Liver (tissue), 9 donors: ENCODE measurements around the gene CACYBP. TPM values are rescaled to one million over a fixed set of nuclear protein-coding genes. Genes with fewer than 3 reads are reported as not detected.

ENCODE experiments used
- DNase-seq: peaks from one replicate; pipeline ENCODE4 v3.0.0-alpha.2; 2017; ENCODE audit warnings: low spot score
- H3K27ac ChIP-seq, 2 donors: one replicate each; pipeline ENCODE4 v1.7.0; 2013; ENCODE audit warnings: inconsistent platforms in 2 of 2, low read length in 2 of 2, control low read depth in 1 of 2, low read depth in 1 of 2, mild to moderate bottlenecking in 1 of 2
- H3K27me3 ChIP-seq, 4 donors: one replicate each; pipeline versions ENCODE4 v1.6.1 to v1.7.0; 2013; ENCODE audit warnings: low read length in 3 of 4, inconsistent platforms in 1 of 4, mild to moderate bottlenecking in 1 of 4, moderate library complexity in 1 of 4; ENCODE audit not compliant: control insufficient read depth in 4 of 4, insufficient read depth in 4 of 4
- H3K36me3 ChIP-seq, 4 donors: one replicate each; pipeline versions ENCODE4 v1.6.1 to v1.7.0; 2013; ENCODE audit warnings: low read length in 3 of 4, mild to moderate bottlenecking in 3 of 4, low read depth in 1 of 4, moderate library complexity in 1 of 4; ENCODE audit not compliant: control insufficient read depth in 4 of 4, insufficient read depth in 3 of 4
- H3K4me1 ChIP-seq, 4 donors: one replicate each; pipeline versions ENCODE4 v1.6.1 to v1.7.0; 2013; ENCODE audit warnings: low read length in 3 of 4, mild to moderate bottlenecking in 3 of 4, moderate library complexity in 1 of 4; ENCODE audit not compliant: control insufficient read depth in 4 of 4, insufficient read depth in 4 of 4
- H3K4me3 ChIP-seq, 3 donors: one replicate each; pipeline versions ENCODE4 v1.6.1 to v1.7.0; 2013; ENCODE audit warnings: low read length in 3 of 3, control low read depth in 1 of 3, low read depth in 1 of 3, mild to moderate bottlenecking in 1 of 3
- H3K9ac ChIP-seq, 2 donors: one replicate each; pipeline ENCODE4 v1.7.0; 2013; ENCODE audit warnings: low read length in 2 of 2, mild to moderate bottlenecking in 2 of 2, moderate library complexity in 2 of 2, control low read depth in 1 of 2, low read depth in 1 of 2
- H3K9me3 ChIP-seq, 4 donors: one replicate each; pipeline versions ENCODE4 v1.6.1 to v1.7.0; 2013; ENCODE audit warnings: low read length in 3 of 4; ENCODE audit not compliant: control insufficient read depth in 4 of 4
- EGR1 ChIP-seq, 2 donors: IDR thresholded peaks; 2 replicates each; pipeline ENCODE4 v1.6.1; 2016 to 2018; ENCODE audit warnings: antibody characterized with exemption in 2 of 2, low read depth in 2 of 2
- FOXA1 ChIP-seq: IDR thresholded peaks from 2 replicates; pipeline ENCODE4 v1.6.1; 2016; ENCODE audit warnings: antibody characterized with exemption
- FOXA2 ChIP-seq: IDR thresholded peaks from 2 replicates; pipeline ENCODE4 v1.6.1; 2016; ENCODE audit warnings: antibody characterized with exemption
- GABPA ChIP-seq, 2 donors: IDR thresholded peaks in 1 of 2; conservative IDR thresholded peaks in 1 of 2; 2 replicates each; pipeline ENCODE4 v1.6.1; 2016; ENCODE audit warnings: antibody characterized with exemption in 2 of 2, mild to moderate bottlenecking in 1 of 2, moderate library complexity in 1 of 2
- HNF4A ChIP-seq, 2 donors: conservative IDR thresholded peaks; 2 replicates each; pipeline ENCODE4 v1.6.1; 2016; ENCODE audit warnings: antibody characterized with exemption in 2 of 2, mild to moderate bottlenecking in 2 of 2
- HNF4G ChIP-seq: IDR thresholded peaks from 2 replicates; pipeline ENCODE4 v1.6.1; 2016; ENCODE audit warnings: antibody characterized with exemption
- NR2F2 ChIP-seq: IDR thresholded peaks from 2 replicates; pipeline ENCODE4 v1.6.1; 2016; ENCODE audit warnings: antibody characterized with exemption
- RAD21 ChIP-seq, 2 donors: IDR thresholded peaks; 2 replicates each; pipeline ENCODE4 v1.6.1; 2016; ENCODE audit warnings: antibody characterized with exemption in 2 of 2, mild to moderate bottlenecking in 2 of 2
- RXRA ChIP-seq, 2 donors: IDR thresholded peaks; 2 replicates each; pipeline ENCODE4 v1.6.1; 2017 to 2018; ENCODE audit warnings: antibody characterized with exemption in 2 of 2, mild to moderate bottlenecking in 1 of 2
- TAF1 ChIP-seq: conservative IDR thresholded peaks from 2 replicates; pipeline ENCODE4 v1.6.1; 2016; ENCODE audit warnings: antibody characterized with exemption, mild to moderate bottlenecking
- YY1 ChIP-seq: IDR thresholded peaks from 2 replicates; pipeline ENCODE4 v1.6.1; 2016; ENCODE audit warnings: antibody characterized with exemption, mild to moderate bottlenecking
- WGBS: extraction: QIAGEN DNeasy Blood & Tissue Kit; methylation state at CpG from one replicate; pipeline ENCODE4 v1.1.7; 2013; 5-methylcytosine and 5-hydroxymethylcytosine counted together
- polyA plus RNA-seq, 2 donors: library from polyadenylated mRNA; stranded (reverse) in 1 of 2; unstranded in 1 of 2; fragments of 200-250 nt in 1 of 2; fragments of >200 nt in 1 of 2; fragmentation: Nextera tagmentation in 1 of 2; extraction: Ambion mirVana in 1 of 2; gene quantifications; one replicate each; pipeline versions ENCODE4 v1.2.1 to v1.2.3, GENCODE V29; 2013 to 2015
- total RNA-seq, 2 donors: library from RNA; depleted of rRNA; stranded (reverse); fragments of >200 nt; gene quantifications; one replicate each; pipeline ENCODE4 v1.2.3, GENCODE V29; 2014
- TF ChIP-seq, protein P1 (sequence below): IDR thresholded peaks from 2 replicates; pipeline ENCODE4 v1.6.1; 2016; ENCODE audit warnings: antibody characterized with exemption, mild to moderate bottlenecking
- TF ChIP-seq, protein P2 (sequence below): IDR thresholded peaks from 2 replicates; pipeline ENCODE4 v1.6.1; 2016; ENCODE audit warnings: antibody characterized with exemption
- TF ChIP-seq, protein P3 (sequence below): fragments of 150-350 bp; IDR thresholded peaks from 2 replicates; pipeline ENCODE4 v1.5.1; 2017; ENCODE audit warnings: improper control_type of control experiment, low read depth, low read length; ENCODE audit not compliant: missing input control
- donor health status: healthy.
- donor health status: healthy.
- donor health status: healthy.
- donor health status: healthy.
- donor health status: healthy.

The CACYBP gene
- total and polyA plus RNA-seq, 4 donors, result 26.4 to 81.2 (median 36.6) TPM

DNA sequence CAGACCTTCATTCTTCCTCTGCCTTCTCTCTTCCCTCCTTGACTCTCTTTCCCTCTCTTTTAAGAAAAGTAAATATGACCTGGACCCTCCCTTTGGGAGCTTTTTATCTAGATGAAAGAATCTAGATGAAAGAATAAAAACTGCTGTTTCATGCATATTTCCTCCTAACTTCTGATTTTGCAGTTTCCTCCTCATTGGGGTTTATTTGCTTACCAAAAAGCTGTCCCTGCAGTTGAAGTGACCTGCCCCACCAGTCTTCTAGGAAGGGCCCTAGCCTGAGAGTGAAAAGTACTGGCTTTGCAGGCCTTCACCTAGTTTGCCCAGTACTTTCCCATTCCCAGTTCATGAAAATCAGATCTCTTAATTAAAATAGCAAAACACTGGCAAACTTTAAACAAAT lies 28.3 kb upstream of the CACYBP start (continued):
- TF ChIP-seq, protein P1, sequence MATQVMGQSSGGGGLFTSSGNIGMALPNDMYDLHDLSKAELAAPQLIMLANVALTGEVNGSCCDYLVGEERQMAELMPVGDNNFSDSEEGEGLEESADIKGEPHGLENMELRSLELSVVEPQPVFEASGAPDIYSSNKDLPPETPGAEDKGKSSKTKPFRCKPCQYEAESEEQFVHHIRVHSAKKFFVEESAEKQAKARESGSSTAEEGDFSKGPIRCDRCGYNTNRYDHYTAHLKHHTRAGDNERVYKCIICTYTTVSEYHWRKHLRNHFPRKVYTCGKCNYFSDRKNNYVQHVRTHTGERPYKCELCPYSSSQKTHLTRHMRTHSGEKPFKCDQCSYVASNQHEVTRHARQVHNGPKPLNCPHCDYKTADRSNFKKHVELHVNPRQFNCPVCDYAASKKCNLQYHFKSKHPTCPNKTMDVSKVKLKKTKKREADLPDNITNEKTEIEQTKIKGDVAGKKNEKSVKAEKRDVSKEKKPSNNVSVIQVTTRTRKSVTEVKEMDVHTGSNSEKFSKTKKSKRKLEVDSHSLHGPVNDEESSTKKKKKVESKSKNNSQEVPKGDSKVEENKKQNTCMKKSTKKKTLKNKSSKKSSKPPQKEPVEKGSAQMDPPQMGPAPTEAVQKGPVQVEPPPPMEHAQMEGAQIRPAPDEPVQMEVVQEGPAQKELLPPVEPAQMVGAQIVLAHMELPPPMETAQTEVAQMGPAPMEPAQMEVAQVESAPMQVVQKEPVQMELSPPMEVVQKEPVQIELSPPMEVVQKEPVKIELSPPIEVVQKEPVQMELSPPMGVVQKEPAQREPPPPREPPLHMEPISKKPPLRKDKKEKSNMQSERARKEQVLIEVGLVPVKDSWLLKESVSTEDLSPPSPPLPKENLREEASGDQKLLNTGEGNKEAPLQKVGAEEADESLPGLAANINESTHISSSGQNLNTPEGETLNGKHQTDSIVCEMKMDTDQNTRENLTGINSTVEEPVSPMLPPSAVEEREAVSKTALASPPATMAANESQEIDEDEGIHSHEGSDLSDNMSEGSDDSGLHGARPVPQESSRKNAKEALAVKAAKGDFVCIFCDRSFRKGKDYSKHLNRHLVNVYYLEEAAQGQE, result no peak

DNA sequence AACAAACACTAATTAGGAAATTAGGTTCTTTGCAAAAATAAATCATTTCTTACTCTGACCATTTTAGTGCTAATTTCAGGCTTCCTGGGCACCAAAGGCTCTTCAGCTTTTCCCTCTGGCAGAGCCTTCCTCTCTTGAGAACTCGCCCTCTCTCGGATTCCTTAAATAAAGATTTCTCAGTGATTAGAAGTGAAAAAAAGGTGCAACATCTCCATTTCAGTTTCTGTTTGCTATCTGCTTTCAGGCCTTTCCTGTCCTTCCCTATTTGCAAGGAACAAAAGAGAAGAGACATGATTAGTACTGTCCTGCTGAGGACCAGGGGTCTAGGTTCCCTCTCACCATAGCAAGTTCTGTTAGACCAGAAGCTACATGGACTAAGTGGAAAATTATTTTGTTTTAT lies 27.8 kb upstream of the CACYBP start:
- TF ChIP-seq YY1 (no peak), TAF1 (no peak), RAD21 (IDR thresholded peaks at IDR 0.05) (no peak), RXRA (IDR thresholded peaks at IDR 0.05) (no peak), NR2F2 (no peak), HNF4G (no peak), HNF4A (conservative IDR thresholded peaks at IDR 0.05) (no peak), GABPA (IDR thresholded peaks at IDR 0.05 in 1 of 2, conservative IDR thresholded peaks at IDR 0.05 in 1 of 2) (no peak), FOXA1 (no peak), EGR1 (IDR thresholded peaks at IDR 0.05; ENCODE audit: low read depth in 2 of 2) (no peak), FOXA2 (no peak)
- TF ChIP-seq, protein P1, result no peak
- TF ChIP-seq, protein P2, sequence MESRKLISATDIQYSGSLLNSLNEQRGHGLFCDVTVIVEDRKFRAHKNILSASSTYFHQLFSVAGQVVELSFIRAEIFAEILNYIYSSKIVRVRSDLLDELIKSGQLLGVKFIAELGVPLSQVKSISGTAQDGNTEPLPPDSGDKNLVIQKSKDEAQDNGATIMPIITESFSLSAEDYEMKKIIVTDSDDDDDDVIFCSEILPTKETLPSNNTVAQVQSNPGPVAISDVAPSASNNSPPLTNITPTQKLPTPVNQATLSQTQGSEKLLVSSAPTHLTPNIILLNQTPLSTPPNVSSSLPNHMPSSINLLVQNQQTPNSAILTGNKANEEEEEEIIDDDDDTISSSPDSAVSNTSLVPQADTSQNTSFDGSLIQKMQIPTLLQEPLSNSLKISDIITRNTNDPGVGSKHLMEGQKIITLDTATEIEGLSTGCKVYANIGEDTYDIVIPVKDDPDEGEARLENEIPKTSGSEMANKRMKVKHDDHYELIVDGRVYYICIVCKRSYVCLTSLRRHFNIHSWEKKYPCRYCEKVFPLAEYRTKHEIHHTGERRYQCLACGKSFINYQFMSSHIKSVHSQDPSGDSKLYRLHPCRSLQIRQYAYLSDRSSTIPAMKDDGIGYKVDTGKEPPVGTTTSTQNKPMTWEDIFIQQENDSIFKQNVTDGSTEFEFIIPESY, result no peak
- TF ChIP-seq, protein P3, sequence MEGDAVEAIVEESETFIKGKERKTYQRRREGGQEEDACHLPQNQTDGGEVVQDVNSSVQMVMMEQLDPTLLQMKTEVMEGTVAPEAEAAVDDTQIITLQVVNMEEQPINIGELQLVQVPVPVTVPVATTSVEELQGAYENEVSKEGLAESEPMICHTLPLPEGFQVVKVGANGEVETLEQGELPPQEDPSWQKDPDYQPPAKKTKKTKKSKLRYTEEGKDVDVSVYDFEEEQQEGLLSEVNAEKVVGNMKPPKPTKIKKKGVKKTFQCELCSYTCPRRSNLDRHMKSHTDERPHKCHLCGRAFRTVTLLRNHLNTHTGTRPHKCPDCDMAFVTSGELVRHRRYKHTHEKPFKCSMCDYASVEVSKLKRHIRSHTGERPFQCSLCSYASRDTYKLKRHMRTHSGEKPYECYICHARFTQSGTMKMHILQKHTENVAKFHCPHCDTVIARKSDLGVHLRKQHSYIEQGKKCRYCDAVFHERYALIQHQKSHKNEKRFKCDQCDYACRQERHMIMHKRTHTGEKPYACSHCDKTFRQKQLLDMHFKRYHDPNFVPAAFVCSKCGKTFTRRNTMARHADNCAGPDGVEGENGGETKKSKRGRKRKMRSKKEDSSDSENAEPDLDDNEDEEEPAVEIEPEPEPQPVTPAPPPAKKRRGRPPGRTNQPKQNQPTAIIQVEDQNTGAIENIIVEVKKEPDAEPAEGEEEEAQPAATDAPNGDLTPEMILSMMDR, result no peak
- Histone ChIP-seq H3K4me1 (peaks cover 3 to 8% (median 4%) of the 10 kb centered on the region in 4 donors), H3K36me3 (peaks cover 0 to 3% (median under 1%) of the 10 kb centered on the region in 4 donors), H3K27ac (no peak overlapping the region), H3K4me3 (no peak overlapping the region), H3K9me3 (no peaks in the 10 kb centered on the region), H3K9ac (no peak overlapping the region), H3K27me3 (no peaks in the 10 kb centered on the region)
- DNase-seq, result no peak
- 75% methylated on average over 2 of the region's 2 CpGs for WGBS
